H1 (cell line): ENCODE results near the gene FHIP1B. TPM values are rescaled to one million over a fixed set of nuclear protein-coding genes. Genes with fewer than 3 reads are reported as not detected.

Experiments
- CTCF ChIA-PET: fragments of 300-600 bp; sonication (Branson Sonifier 250); formaldehyde crosslinking; loops from one replicate; lab custom pipeline; 2021; ENCODE audit not compliant: partially characterized antibody; lab: Charles Lee
- POLR2A ChIA-PET: fragments of 300-600 bp; sonication (Branson Sonifier 250); formaldehyde crosslinking; loops from one replicate; lab custom pipeline; 2021; ENCODE audit warnings: inconsistent platforms; ENCODE audit not compliant: partially characterized antibody; lab: Charles Lee
- DNase-seq, 2 experiments: peaks; one replicate each; pipeline versions ENCODE4 v3.0.0 to v3.0.0-alpha.2; 2010 to 2022; ENCODE audit warnings: low spot score in 2 of 2, low read depth in 1 of 2, mixed read lengths in 1 of 2
- FAIRE-seq: peaks from 2 replicates; lab custom pipeline; 2011; peaks lifted over from hg19 to GRCh38; lab: Jason Lieb, UNC
- H2AFZ ChIP-seq: 2 replicates; pipeline ENCODE4 v1.8.1; 2012; ENCODE audit warnings: low read length, inconsistent platforms
- H2AK5ac ChIP-seq: 2 replicates; pipeline ENCODE4 v1.6.1; 2013; ENCODE audit warnings: low read depth, low read length
- H2BK120ac ChIP-seq: replicated peaks from 2 replicates; pipeline ENCODE3; 2013; ENCODE audit warnings: low read depth, low read length, inconsistent platforms
- H2BK12ac ChIP-seq: 2 replicates; pipeline ENCODE4 v1.6.1; 2013; ENCODE audit warnings: low read depth, low read length
- H2BK15ac ChIP-seq: 2 replicates; pipeline ENCODE4 v1.6.1; 2013; ENCODE audit warnings: low read length
- H2BK20ac ChIP-seq: 2 replicates; pipeline ENCODE4 v1.6.1; 2013; ENCODE audit warnings: low read length
- H2BK5ac ChIP-seq: 2 replicates; pipeline ENCODE4 v1.6.1; 2013; ENCODE audit warnings: low read depth, low read length
- H3K14ac ChIP-seq: 2 replicates; pipeline ENCODE4 v1.6.1; 2013; ENCODE audit warnings: inconsistent platforms; ENCODE audit not compliant: insufficient read length
- H3K18ac ChIP-seq: 2 replicates; pipeline ENCODE4 v1.6.1; 2013; ENCODE audit warnings: low read length; ENCODE audit errors: extremely low read depth
- H3K23ac ChIP-seq: 2 replicates; pipeline ENCODE4 v1.6.1; 2013; ENCODE audit warnings: inconsistent platforms; ENCODE audit not compliant: insufficient read length
- H3K23me2 ChIP-seq: 2 replicates; pipeline ENCODE4 v1.6.1; 2013; ENCODE audit warnings: low read depth, low read length
- H3K27ac ChIP-seq: 2 replicates; pipeline ENCODE4 v1.6.1; 2011; ENCODE audit warnings: low read depth, low read length, inconsistent platforms
- H3K27me3 ChIP-seq, 4 experiments: replicated peaks in 1 of 4; 1 replicate in 1 of 4; 2 replicates in 3 of 4; pipeline versions ENCODE4 v1.6.1 to v1.8.1; 2011 to 2013; ENCODE audit warnings: low read length in 3 of 4, mild to moderate bottlenecking in 3 of 4, inconsistent platforms in 2 of 4, mixed read lengths in 2 of 4, moderate library complexity in 1 of 4; ENCODE audit not compliant: control insufficient read depth in 3 of 4, insufficient read depth in 3 of 4; ENCODE audit errors: extremely low read depth in 1 of 4
- H3K36me3 ChIP-seq, 4 experiments: 2 replicates each; pipeline versions ENCODE4 v1.6.1 to v1.8.1; 2011 to 2013; ENCODE audit warnings: mild to moderate bottlenecking in 4 of 4, low read length in 3 of 4, moderate library complexity in 2 of 4, control low read depth in 1 of 4, inconsistent platforms in 1 of 4; ENCODE audit not compliant: insufficient read depth in 4 of 4, control insufficient read depth in 2 of 4
- H3K4ac ChIP-seq: replicated peaks from 2 replicates; pipeline ENCODE3; 2013; ENCODE audit warnings: low read length, low read depth, mixed read lengths, inconsistent platforms; ENCODE audit not compliant: insufficient read length
- H3K4me1 ChIP-seq, 4 experiments: replicated peaks in 1 of 4; 1 replicate in 1 of 4; 2 replicates in 3 of 4; pipeline versions ENCODE4 v1.6.1 to v1.8.1; 2011 to 2013; ENCODE audit warnings: low read length in 3 of 4, inconsistent platforms in 2 of 4, mixed read lengths in 1 of 4; ENCODE audit not compliant: insufficient read depth in 4 of 4, control insufficient read depth in 3 of 4
- H3K4me2 ChIP-seq, 2 experiments: 2 replicates each; pipeline versions ENCODE4 v1.6.1 to v1.8.1; 2011 to 2013; ENCODE audit warnings: low read depth in 2 of 2, low read length in 2 of 2, control low read depth in 1 of 2, inconsistent platforms in 1 of 2, mild to moderate bottlenecking in 1 of 2; ENCODE audit not compliant: insufficient read depth in 1 of 2
- H3K4me3 ChIP-seq, 4 experiments: fragments of 200-600, 300-600 bp in 1 of 4; sonication (generic), shearing (Covaris generic), sonication (Bioruptor Twin) in 1 of 4; 2 replicates each; pipeline versions ENCODE4 v1.5.1 to v1.8.1; 2011 to 2016; ENCODE audit warnings: low read length in 4 of 4, low read depth in 3 of 4, control low read depth in 2 of 4, inconsistent platforms in 2 of 4, mild to moderate bottlenecking in 2 of 4, mixed read lengths in 1 of 4, moderate library complexity in 1 of 4; ENCODE audit not compliant: insufficient read depth in 2 of 4; ENCODE audit errors: extremely low read depth in 1 of 4
- H3K56ac ChIP-seq: replicated peaks from 2 replicates; pipeline ENCODE3; 2013; ENCODE audit warnings: low read depth, mild to moderate bottlenecking, mixed read lengths, low read length, inconsistent platforms; ENCODE audit not compliant: insufficient read length
- H3K79me1 ChIP-seq: 2 replicates; pipeline ENCODE4 v1.6.1; 2013; ENCODE audit warnings: low read depth, low read length, control low read depth
- H3K79me2 ChIP-seq, 2 experiments: 2 replicates each; pipeline versions ENCODE4 v1.6.1 to v1.8.1; 2012 to 2013; ENCODE audit warnings: low read length in 2 of 2, mild to moderate bottlenecking in 2 of 2, inconsistent platforms in 1 of 2; ENCODE audit not compliant: insufficient read depth in 2 of 2, control insufficient read depth in 1 of 2
- H3K9ac ChIP-seq, 4 experiments: replicated peaks in 1 of 4; 1 replicate in 1 of 4; 2 replicates in 3 of 4; pipeline versions ENCODE4 v1.6.1 to v1.8.1; 2011 to 2013; ENCODE audit warnings: low read depth in 3 of 4, low read length in 3 of 4, control low read depth in 2 of 4, mild to moderate bottlenecking in 2 of 4, moderate library complexity in 2 of 4, inconsistent platforms in 1 of 4; ENCODE audit errors: extremely low read depth in 1 of 4
- H3K9me3 ChIP-seq, 2 experiments: 2 replicates each; pipeline versions ENCODE4 v1.6.1 to v1.8.1; 2012 to 2013; ENCODE audit warnings: mild to moderate bottlenecking in 2 of 2, moderate library complexity in 2 of 2, control low read depth in 1 of 2, inconsistent platforms in 1 of 2, low read depth in 1 of 2, low read length in 1 of 2, mixed read lengths in 1 of 2; ENCODE audit not compliant: insufficient read depth in 2 of 2
- H4K20me1 ChIP-seq, 2 experiments: replicated peaks in 1 of 2; 2 replicates each; pipeline versions ENCODE3 to v1.8.1; 2011 to 2013; ENCODE audit warnings: inconsistent platforms in 2 of 2, low read length in 2 of 2, mild to moderate bottlenecking in 1 of 2; ENCODE audit not compliant: insufficient read depth in 2 of 2, control insufficient read depth in 1 of 2
- H4K5ac ChIP-seq: 2 replicates; pipeline ENCODE4 v1.6.1; 2013; ENCODE audit warnings: low read length, low read depth, mixed read lengths, inconsistent platforms; ENCODE audit not compliant: insufficient read length
- H4K8ac ChIP-seq: 2 replicates; pipeline ENCODE4 v1.8.0; 2013; ENCODE audit warnings: mild to moderate bottlenecking, moderate library complexity, low read length, inconsistent platforms; ENCODE audit not compliant: insufficient read depth; ENCODE audit errors: extremely low read depth
- H4K91ac ChIP-seq: replicated peaks from 2 replicates; pipeline ENCODE3; 2013; ENCODE audit warnings: low read length, mixed read lengths, inconsistent platforms; ENCODE audit not compliant: insufficient read length
- ASH2L ChIP-seq: fragments of 200-600, 300-600 bp; sonication (generic); IDR thresholded peaks from one replicate; pipeline ENCODE4 v1.7.1; 2017; ENCODE audit warnings: low read length
- CBX8 ChIP-seq: fragments of 300-800, 300-1000 bp; sonication (generic); IDR thresholded peaks from 2 replicates; pipeline ENCODE4 v1.7.1; 2016; ENCODE audit warnings: low read depth, low read length, borderline replicate concordance
- CHD2 ChIP-seq: IDR thresholded peaks from 2 replicates; pipeline ENCODE4 v1.6.1; 2012; ENCODE audit warnings: low read length, improper control_type of control experiment
- HDAC2 ChIP-seq, 2 experiments: fragments of 300-600 bp in 1 of 2; sonication (generic) in 1 of 2; IDR thresholded peaks; 2 replicates each; pipeline ENCODE4 v1.6.1; 2011 to 2012; ENCODE audit warnings: low read depth in 2 of 2, low read length in 2 of 2, mild to moderate bottlenecking in 2 of 2, moderate library complexity in 2 of 2, borderline replicate concordance in 1 of 2, inconsistent platforms in 1 of 2
- MAFK ChIP-seq: IDR thresholded peaks from 2 replicates; pipeline ENCODE4 v1.6.1; 2012; ENCODE audit warnings: low read depth, mild to moderate bottlenecking, improper control_type of control experiment, low read length
- POLR2A ChIP-seq, 2 experiments: IDR thresholded peaks; 1 replicate in 1 of 2; 2 replicates in 1 of 2; pipeline ENCODE4 v1.6.1; 2011; ENCODE audit warnings: low read depth in 2 of 2, low read length in 2 of 2, mild to moderate bottlenecking in 2 of 2; ENCODE audit errors: control extremely low read depth in 1 of 2
- SAP30 ChIP-seq: fragments of 300-600 bp; sonication (generic); IDR thresholded peaks from 2 replicates; pipeline ENCODE4 v1.7.1; 2012; ENCODE audit warnings: low read length, moderate library complexity, mild to moderate bottlenecking, inconsistent platforms; ENCODE audit not compliant: insufficient read depth, insufficient replicate concordance
- SP1 ChIP-seq: IDR thresholded peaks from 2 replicates; pipeline ENCODE4 v1.6.1; 2011; ENCODE audit warnings: low read depth, low read length
- SP2 ChIP-seq: IDR thresholded peaks from 2 replicates; pipeline ENCODE4 v1.6.1; 2012; ENCODE audit warnings: mild to moderate bottlenecking, low read length, inconsistent platforms
- TCF12 ChIP-seq: IDR thresholded peaks from 2 replicates; pipeline ENCODE4 v1.6.1; 2011; ENCODE audit warnings: low read depth, mild to moderate bottlenecking, low read length
- USF2 ChIP-seq: IDR thresholded peaks from 2 replicates; pipeline ENCODE4 v1.6.1; 2011; ENCODE audit warnings: low read length, improper control_type of control experiment
- WGBS, 2 experiments: shearing (Covaris generic) in 1 of 2; methylation state at CpG; one replicate each; pipeline versions ENCODE4 v1.1.6 to v1.1.7; 2013 to 2015; ENCODE audit warnings: low lambda C conversion rate in 2 of 2, mixed read lengths in 2 of 2, inconsistent platforms in 1 of 2, low coverage in 1 of 2, missing lambda C conversion rate in 1 of 2; ENCODE audit not compliant: insufficient replicate concordance in 2 of 2, insufficient coverage in 1 of 2, insufficient read length in 1 of 2; ENCODE audit errors: extremely low coverage in 1 of 2, missing lambda C conversion rate in 1 of 2; 5-methylcytosine and 5-hydroxymethylcytosine counted together
- polyA plus RNA-seq, 7 experiments: library from polyadenylated mRNA; depleted of rRNA in 3 of 7; stranded (reverse) in 5 of 7; unstranded in 2 of 7; fragments of >200 nt in 5 of 7; fragments of 200-250 nt in 2 of 7; gene quantifications; 1 replicate in 5 of 7; 2 replicates in 1 of 7; 4 replicates in 1 of 7; pipeline versions ENCODE4 v1.2.1 to v1.2.3, GENCODE V29; 2011 to 2013; ENCODE audit warnings: missing spikeins in 2 of 7, mixed read lengths in 2 of 7
- total RNA-seq: library from RNA; stranded (reverse); fragmentation: NEBNext Ultra II Directional; extraction: Animal tissue kit (Norgen Biotek cat#: 25700); gene quantifications from 2 replicates; pipeline ENCODE4 v1.2.1, GENCODE V29; 2021

The FHIP1B gene
- total and polyA plus RNA-seq, 2 of the 8 experiments (the other 6 are each of a cell fraction or from before 2014, with no cell fraction given): 16.8 to 41.9 TPM

DNA sequence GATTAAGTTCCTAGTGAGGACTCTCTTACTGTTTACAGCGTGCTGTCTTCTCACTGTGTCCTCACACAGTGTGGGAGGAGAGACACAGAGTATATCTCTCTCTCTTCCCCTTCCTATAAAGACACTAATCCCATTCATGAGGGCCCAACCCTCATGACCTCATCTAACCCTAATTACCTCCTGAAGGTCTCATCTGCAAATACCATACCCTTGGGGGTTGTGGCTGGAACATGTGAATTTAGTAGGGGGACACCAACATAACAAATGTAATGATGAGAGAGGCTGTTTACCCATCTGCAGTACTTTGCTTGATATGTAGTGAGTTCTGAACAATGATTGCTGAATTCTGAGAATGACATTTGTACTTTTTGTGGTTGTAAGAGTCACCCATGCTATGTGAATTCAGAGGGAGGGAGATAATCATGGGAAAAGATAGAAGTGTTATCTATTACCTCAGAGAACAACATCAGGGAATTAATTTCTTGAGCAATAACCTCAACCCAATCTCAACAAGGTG is 40.3 kb downstream of the FHIP1B start:
- Histone ChIP-seq H3K27me3 (no peaks in the 10 kb centered on the region), H3K36me3 (no peaks in the 10 kb centered on the region), H2BK20ac (no peak overlapping the region), H3K27ac (no peak overlapping the region), H3K4ac (no peak overlapping the region), H3K14ac (no peak overlapping the region), H3K4me2 (no peak overlapping the region), H4K5ac (no peak overlapping the region), H2BK120ac (no peak overlapping the region), H2AFZ (no peak overlapping the region), H2AK5ac (no peak overlapping the region), H3K4me3 (no peak overlapping the region), H2BK12ac (no peak overlapping the region), H3K56ac (no peak overlapping the region), H4K8ac (no peak overlapping the region), H3K4me1 (no peaks in the 10 kb centered on the region), H2BK5ac (no peak overlapping the region), H2BK15ac (no peak overlapping the region), H3K9me3 (no peaks in the 10 kb centered on the region), H3K9ac (no peak overlapping the region), H3K23ac (no peak overlapping the region), H3K79me1 (no peaks in the 10 kb centered on the region), H4K91ac (no peak overlapping the region), H4K20me1 (no peaks in the 10 kb centered on the region), H3K18ac (no peak overlapping the region), H3K23me2 (no peaks in the 10 kb centered on the region), H3K79me2 (no peaks in the 10 kb centered on the region)
- no peak for DNase-seq
- TF ChIP-seq POLR2A (IDR thresholded peaks at IDR 0.05; ENCODE audit: control extremely low read depth in 1 of 2, low read depth in 2 of 2, low read length in 2 of 2) (no peak), TCF12 (no peak), CBX8 (no peak), SP2 (no peak), USF2 (no peak), SP1 (no peak), HDAC2 (IDR thresholded peaks at IDR 0.05; ENCODE audit: borderline replicate concordance in 1 of 2, low read depth in 2 of 2, low read length in 2 of 2) (no peak), SAP30 (no peak), ASH2L (no peak), CHD2 (no peak), MAFK (no peak)
- FAIRE-seq: no peak
- ChIA-PET POLR2A (no interaction called here), CTCF (no interaction called here)
- WGBS, 2 experiments: 69% methylated on average over 1 of the region's 1 CpG; no CpG with 5 or more reads in 1 of the 2 experiments
